GM23338 (cell line): ENCODE measurements around the gene NFRKB. TPM values are rescaled to one million over a fixed set of nuclear protein-coding genes. Genes with fewer than 3 reads are reported as not detected.

Source experiments
- ATAC-seq: fragments of 200-7000 bp; cut with Tn5 transposase; 3 replicates; pipeline ENCODE4 v1.9.1; 2020
- DNase-seq: peaks from one replicate; pipeline ENCODE4 v3.0.0-alpha.2; 2015; ENCODE audit warnings: low spot score
- H2AFZ ChIP-seq: fragments of 200-600 bp; sonication (generic); 2 replicates; pipeline ENCODE4 v1.8.0; 2016; ENCODE audit warnings: antibody characterized with exemption, mild to moderate bottlenecking, moderate library complexity
- H3F3A ChIP-seq: fragments of 200-600 bp; sonication (generic); replicated peaks from 2 replicates; pipeline ENCODE4 v1.8.0; 2017; ENCODE audit warnings: antibody characterized with exemption, mixed run types, low read depth
- H3K27ac ChIP-seq: fragments of 200-600 bp; sonication (generic); 2 replicates; pipeline ENCODE4 v1.6.1; 2016; ENCODE audit warnings: low read depth
- H3K27me3 ChIP-seq: fragments of 200-600 bp; sonication (generic); 2 replicates; pipeline ENCODE4 v1.8.0; 2016; ENCODE audit warnings: mild to moderate bottlenecking, mixed run types, moderate library complexity; ENCODE audit not compliant: insufficient read depth
- H3K36me3 ChIP-seq: fragments of 200-600 bp; sonication (generic); 2 replicates; pipeline ENCODE4 v1.8.0; 2016; ENCODE audit warnings: mild to moderate bottlenecking; ENCODE audit not compliant: insufficient read depth
- H3K4me1 ChIP-seq: fragments of 200-600 bp; sonication (generic); 2 replicates; pipeline ENCODE4 v1.8.0; 2016; ENCODE audit warnings: mild to moderate bottlenecking, moderate library complexity; ENCODE audit not compliant: insufficient read depth
- H3K4me2 ChIP-seq: fragments of 200-600 bp; sonication (generic); 2 replicates; pipeline ENCODE4 v1.7.1; 2017; ENCODE audit warnings: mixed run types
- H3K4me3 ChIP-seq: fragments of 200-600 bp; sonication (generic); 2 replicates; pipeline ENCODE4 v1.6.1; 2016; ENCODE audit warnings: mixed run types
- H3K79me2 ChIP-seq: fragments of 200-600 bp; sonication (generic); replicated peaks from 2 replicates; pipeline ENCODE4 v1.8.0; 2017; ENCODE audit warnings: mild to moderate bottlenecking; ENCODE audit not compliant: insufficient read depth
- H3K9me2 ChIP-seq: fragments of 200-600 bp; sonication (generic); 2 replicates; pipeline ENCODE4 v1.8.0; 2017; ENCODE audit not compliant: insufficient read depth
- H4K20me1 ChIP-seq: fragments of 200-600 bp; sonication (generic); replicated peaks from 2 replicates; pipeline ENCODE4 v1.8.0; 2017; ENCODE audit warnings: mild to moderate bottlenecking; ENCODE audit not compliant: insufficient read depth
- H3K27ac Mint-ChIP-seq: 2 replicates; pipeline ENCODE4 v1.8.0; 2020; ENCODE audit warnings: inconsistent platforms, mild to moderate bottlenecking, moderate library complexity, mixed read lengths
- H3K27me3 Mint-ChIP-seq: 3 replicates; pipeline ENCODE4 v1.8.0; 2022; ENCODE audit warnings: low read depth, mild to moderate bottlenecking, moderate library complexity, mixed read lengths, inconsistent platforms; ENCODE audit not compliant: insufficient read depth, poor library complexity
- H3K36me3 Mint-ChIP-seq: 3 replicates; pipeline ENCODE4 v1.8.0; 2021; ENCODE audit warnings: low read depth, mild to moderate bottlenecking, inconsistent platforms, moderate library complexity, mixed read lengths
- H3K4me1 Mint-ChIP-seq: 3 replicates; pipeline ENCODE4 v1.8.0; 2020; ENCODE audit warnings: mild to moderate bottlenecking, inconsistent platforms, mixed read lengths
- H3K4me3 Mint-ChIP-seq: 3 replicates; pipeline ENCODE4 v1.8.0; 2021; ENCODE audit warnings: moderate library complexity, mild to moderate bottlenecking, inconsistent platforms, mixed read lengths
- H3K9me3 Mint-ChIP-seq: 3 replicates; pipeline ENCODE4 v1.8.0; 2020; ENCODE audit warnings: moderate library complexity, mild to moderate bottlenecking, inconsistent platforms, mixed read lengths
- CREB1 ChIP-seq: fragments of 250-450 bp; sonication (Bioruptor Pico); IDR thresholded peaks from 2 replicates; pipeline ENCODE4 v1.5.0; 2020; ENCODE audit warnings: low read depth, mild to moderate bottlenecking, moderate library complexity
- CTCF ChIP-seq, 2 experiments: fragments of 200-600 bp in 1 of 2; sonication (generic) in 1 of 2; conservative IDR thresholded peaks; 2 replicates each; pipeline versions ENCODE4 v1.5.1 to v1.6.1; 2016 to 2017; ENCODE audit warnings: antibody characterized with exemption in 2 of 2, low read depth in 2 of 2, mild to moderate bottlenecking in 2 of 2, moderate library complexity in 1 of 2
- ETS1 ChIP-seq: IDR thresholded peaks from 2 replicates; pipeline ENCODE4 v1.6.1; 2016; ENCODE audit warnings: antibody characterized with exemption
- EZH2 ChIP-seq: fragments of 200-600 bp; sonication (generic); IDR thresholded peaks from one replicate; pipeline ENCODE4 v1.8.0; 2017; ENCODE audit warnings: antibody characterized with exemption, mild to moderate bottlenecking, low read depth; ENCODE audit not compliant: unreplicated experiment
- EZH2phosphoT487 ChIP-seq: fragments of 200-600 bp; sonication (generic); IDR thresholded peaks from one replicate; pipeline ENCODE4 v1.8.1; 2018; ENCODE audit warnings: antibody characterized with exemption; ENCODE audit not compliant: unreplicated experiment
- JUNB ChIP-seq: IDR thresholded peaks from one replicate; pipeline ENCODE4 v1.6.1; 2016; ENCODE audit warnings: antibody characterized with exemption; ENCODE audit not compliant: unreplicated experiment
- NANOG ChIP-seq: IDR thresholded peaks from 2 replicates; pipeline ENCODE4 v1.6.1; 2016; ENCODE audit warnings: antibody characterized with exemption, borderline replicate concordance
- POLR2AphosphoS5 ChIP-seq: IDR thresholded peaks from 2 replicates; pipeline ENCODE4 v1.6.1; 2016; ENCODE audit warnings: antibody characterized with exemption, low read depth
- REST ChIP-seq: IDR thresholded peaks from one replicate; pipeline ENCODE4 v1.6.1; 2018; ENCODE audit warnings: antibody characterized with exemption; ENCODE audit not compliant: unreplicated experiment
- STAT1 ChIP-seq: IDR thresholded peaks from one replicate; pipeline ENCODE4 v1.6.1; 2016; ENCODE audit warnings: antibody characterized with exemption; ENCODE audit not compliant: unreplicated experiment
- ZNF114 ChIP-seq: fragments of 250-450 bp; sonication (Bioruptor Pico); IDR thresholded peaks from 2 replicates; pipeline ENCODE4 v1.5.0; 2020; ENCODE audit warnings: mild to moderate bottlenecking, moderate library complexity
- ZNF331 ChIP-seq: fragments of 250-450 bp; sonication (Bioruptor Pico); IDR thresholded peaks from 2 replicates; pipeline ENCODE4 v1.5.0; 2020; ENCODE audit warnings: low read depth, mild to moderate bottlenecking, moderate library complexity
- ZNF462 ChIP-seq: fragments of 250-450 bp; sonication (Bioruptor Pico); IDR thresholded peaks from 2 replicates; pipeline ENCODE4 v1.5.0; 2020; ENCODE audit warnings: mild to moderate bottlenecking, moderate library complexity
- polyA plus RNA-seq: library from polyadenylated mRNA; unstranded; fragments of >200 nt; fragmentation: Nextera tagmentation; extraction: Ambion mirVana; gene quantifications from 2 replicates; pipeline ENCODE4 v1.2.1, GENCODE V29; 2016
- total RNA-seq: library from RNA; depleted of rRNA; stranded (reverse); fragments of >200 nt; shearing (Covaris generic); gene quantifications from 2 replicates; pipeline ENCODE4 v1.2.3, GENCODE V29; 2014

Gene NFRKB
- total and polyA plus RNA-seq, 2 experiments from 2014 or later, result 22.4 to 44.9 TPM

DNA sequence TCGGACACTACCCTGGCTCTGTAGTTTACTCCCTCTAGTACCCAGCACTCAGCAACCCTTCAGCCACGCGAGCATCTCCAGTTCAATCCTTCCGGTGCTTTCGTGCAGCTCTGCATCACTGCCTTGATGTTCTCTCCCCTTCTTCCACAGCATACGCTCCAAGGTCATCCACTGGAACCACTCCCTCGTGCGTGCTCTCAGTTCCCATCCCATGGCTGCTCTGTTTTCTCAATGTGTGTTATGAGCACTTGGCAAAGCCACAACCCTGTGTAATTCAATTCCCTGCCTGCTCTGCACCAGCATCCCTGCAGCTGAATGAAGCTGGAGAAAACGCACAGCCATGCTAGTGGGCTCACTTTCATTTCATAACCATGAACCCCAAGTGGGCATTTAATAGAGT, 38.5 kb upstream of the NFRKB start:
- Mint-ChIP-seq H3K4me1 (peaks cover 43% of the 10 kb centered on the region), H3K36me3 (peaks cover 36% of the 10 kb centered on the region), H3K27me3 (peaks cover 2% of the 10 kb centered on the region), H3K4me3 (no peak overlapping the region), H3K9me3 (no peaks in the 10 kb centered on the region), H3K27ac (no peak overlapping the region)
- H3K4me3 ChIP-seq, result no peak overlapping the region
- H3K27me3 ChIP-seq, result no peaks in the 10 kb centered on the region
- ATAC-seq, result no peak
- peaks cover 19% of the 10 kb centered on the region for H3K4me1 ChIP-seq
- TF ChIP-seq CTCF (conservative IDR thresholded peaks at IDR 0.05; ENCODE audit: low read depth in 2 of 2) (no peak), NANOG (no peak), EZH2 (no peak), POLR2AphosphoS5 (no peak), ZNF462 (no peak), ZNF331 (CRISPR knock-in tag) (no peak), REST (no peak), CREB1 (CRISPR knock-in tag) (no peak), ZNF114 (CRISPR knock-in tag) (no peak), ETS1 (no peak), JUNB (no peak), EZH2phosphoT487 (no peak), STAT1 (no peak)
- peaks cover 3% of the 10 kb centered on the region; the same call in 1 of the 2 replicates for H3K9me2 ChIP-seq
- H3K36me3 ChIP-seq, result peaks cover 10% of the 10 kb centered on the region; the same call in 1 of the 2 replicates
- H3K27ac ChIP-seq, result no peak overlapping the region
- H3F3A ChIP-seq, result no peaks in the 10 kb centered on the region
- H3K79me2 ChIP-seq, result no peaks in the 10 kb centered on the region
- H2AFZ ChIP-seq, result no peak overlapping the region
- DNase-seq, result no peak
- no peaks in the 10 kb centered on the region for H4K20me1 ChIP-seq
- H3K4me2 ChIP-seq, result no peak overlapping the region
